HuH-7 (cell line): Measurements from ENCODE around the gene CACNA2D3.

Experiments used
- DNase-seq: peaks from one replicate; pipeline ENCODE4 v3.0.0; 2011; ENCODE audit warnings: low spot score

The CACNA2D3 gene

DNA sequence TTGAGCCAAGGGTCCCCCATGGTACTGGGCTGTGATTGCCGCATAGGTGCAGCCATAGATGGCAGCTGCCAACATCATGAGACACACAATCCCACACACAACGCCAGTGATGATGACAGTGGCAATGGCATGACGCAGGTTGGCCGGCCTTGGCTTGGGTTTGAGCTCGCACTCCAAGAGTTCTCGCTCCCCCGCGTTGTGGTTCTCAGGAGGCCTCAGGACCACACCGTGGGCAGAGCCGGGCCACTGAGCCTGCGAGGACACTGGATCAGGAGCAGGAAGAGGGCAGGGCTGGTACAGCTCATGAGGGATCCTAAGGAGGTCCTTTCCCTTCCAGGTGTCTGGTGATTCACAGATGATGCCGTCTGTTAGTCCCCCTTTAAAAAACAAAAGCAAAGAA, 796.2 kb downstream of the CACNA2D3 start:
- DNase-seq: no peak

DNA sequence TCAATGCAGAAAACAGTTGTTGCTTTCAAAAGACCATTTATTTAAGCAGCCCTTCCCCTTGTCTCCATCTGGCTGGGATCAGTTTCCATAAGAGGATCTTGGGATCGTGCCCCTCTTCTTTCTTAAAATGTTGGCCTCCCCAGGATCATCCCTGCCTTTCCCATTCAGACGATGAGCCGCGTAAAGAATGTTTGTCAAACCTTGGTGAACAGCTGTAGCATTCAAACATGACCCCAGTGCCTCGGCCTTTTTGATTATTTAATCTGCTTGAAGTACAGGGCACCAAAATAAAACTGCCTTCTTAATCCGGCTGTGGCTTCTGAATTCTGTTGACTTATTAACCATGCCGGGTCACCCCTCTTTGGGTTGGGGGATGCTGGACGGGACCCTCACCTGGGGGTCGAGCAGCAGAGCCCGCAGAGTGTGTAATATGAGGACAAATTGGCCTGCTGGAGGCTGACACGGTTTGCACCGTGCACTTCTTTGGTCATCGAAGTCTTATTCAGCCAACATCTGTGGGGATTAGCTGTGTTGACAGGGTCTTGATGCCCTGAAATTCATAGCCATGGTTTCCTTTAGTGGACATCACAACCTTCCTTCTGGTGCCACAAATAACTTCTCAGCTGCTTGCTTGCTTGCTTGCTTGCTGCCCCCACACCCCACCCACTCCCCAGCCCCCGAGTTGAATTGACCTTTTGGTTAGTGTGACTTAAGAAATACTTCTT, 805.9 kb downstream of the CACNA2D3 start, which contains the start of gene LRTM1:
Gene LRTM1 (minus strand): TSS at position 14 of the 725 bp plus-strand sequence. CDS start 148 bp downstream, outside the sequence.
- DNase-seq: no peak

DNA sequence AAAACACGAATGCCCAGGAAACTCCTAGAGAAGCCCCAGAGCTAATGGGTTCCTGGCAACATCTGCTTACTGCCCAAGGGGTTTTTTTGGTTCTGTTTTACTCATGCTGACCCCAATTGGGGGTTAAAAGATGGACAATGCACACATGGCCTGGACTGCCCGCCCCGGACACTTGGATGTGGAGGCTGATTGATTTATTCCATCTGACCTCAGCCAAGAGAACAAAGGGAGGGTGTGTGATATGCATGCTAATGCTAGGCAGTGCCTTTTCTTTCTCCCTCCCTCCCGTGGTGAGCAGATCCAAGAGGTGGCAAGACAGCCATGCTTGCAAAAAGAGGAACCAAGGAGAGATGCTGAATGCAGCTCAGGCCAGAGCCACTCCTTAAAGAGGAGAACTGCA, 808.8 kb downstream of the CACNA2D3 start:
- no peak for DNase-seq

DNA sequence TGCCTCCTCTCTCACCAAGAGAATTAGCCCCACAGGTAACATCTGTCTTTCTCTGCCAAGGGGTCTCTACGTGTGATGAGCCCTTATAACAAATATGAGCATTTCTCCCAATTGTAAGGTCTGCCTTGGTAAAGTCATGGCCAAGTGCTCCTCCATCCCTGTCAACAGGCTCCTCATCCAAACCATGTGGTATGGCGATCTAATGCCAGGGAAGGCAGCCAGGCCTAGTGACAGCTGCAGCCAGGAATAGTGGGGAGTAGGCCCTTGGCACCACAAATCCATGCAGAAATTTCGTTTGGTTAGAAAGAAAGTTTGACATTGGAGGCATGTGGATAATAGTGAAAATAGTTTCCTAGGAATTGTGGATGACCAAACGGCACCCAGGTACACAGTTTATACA, 810.3 kb downstream of the CACNA2D3 start:
- no peak for DNase-seq

DNA sequence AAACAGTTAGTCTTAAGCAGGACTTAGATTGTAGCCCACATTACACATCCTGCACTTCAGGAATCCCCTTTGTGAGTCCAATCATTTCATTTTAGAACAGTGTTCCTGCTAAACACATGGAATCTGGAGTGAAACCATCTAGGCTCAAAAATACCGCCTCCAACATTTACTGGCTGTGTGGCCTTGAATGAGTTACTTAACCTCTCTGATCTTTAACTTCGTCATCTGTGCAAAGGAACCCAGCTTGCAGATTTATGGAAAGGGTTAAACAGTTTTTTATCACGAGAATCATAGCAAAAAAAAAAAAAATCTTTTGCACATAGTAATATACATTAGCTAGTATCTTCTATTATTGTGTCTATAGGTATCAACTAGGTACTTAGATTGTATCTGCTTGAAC, 813.5 kb downstream of the CACNA2D3 start:
- no peak for DNase-seq

DNA sequence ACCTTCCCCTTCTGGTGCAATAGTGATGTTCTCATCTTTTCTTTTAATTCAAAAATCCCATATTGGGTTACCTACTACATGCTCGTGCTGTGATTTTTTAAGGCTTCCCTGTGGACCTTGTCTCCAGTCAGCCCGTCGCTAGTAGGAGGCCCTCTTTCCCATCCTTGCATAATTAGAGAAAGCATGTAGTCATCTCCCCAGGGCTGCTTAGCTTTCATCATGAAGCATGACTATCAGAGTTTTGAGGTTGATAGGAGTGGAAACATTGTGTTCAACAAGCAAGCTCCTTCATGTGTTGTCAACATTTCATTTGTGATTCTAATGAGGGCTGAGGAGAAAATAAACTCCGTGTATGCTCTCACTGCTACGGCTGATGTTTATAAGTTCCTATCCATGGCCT, 814.2 kb downstream of the CACNA2D3 start:
- DNase-seq: no peak

DNA sequence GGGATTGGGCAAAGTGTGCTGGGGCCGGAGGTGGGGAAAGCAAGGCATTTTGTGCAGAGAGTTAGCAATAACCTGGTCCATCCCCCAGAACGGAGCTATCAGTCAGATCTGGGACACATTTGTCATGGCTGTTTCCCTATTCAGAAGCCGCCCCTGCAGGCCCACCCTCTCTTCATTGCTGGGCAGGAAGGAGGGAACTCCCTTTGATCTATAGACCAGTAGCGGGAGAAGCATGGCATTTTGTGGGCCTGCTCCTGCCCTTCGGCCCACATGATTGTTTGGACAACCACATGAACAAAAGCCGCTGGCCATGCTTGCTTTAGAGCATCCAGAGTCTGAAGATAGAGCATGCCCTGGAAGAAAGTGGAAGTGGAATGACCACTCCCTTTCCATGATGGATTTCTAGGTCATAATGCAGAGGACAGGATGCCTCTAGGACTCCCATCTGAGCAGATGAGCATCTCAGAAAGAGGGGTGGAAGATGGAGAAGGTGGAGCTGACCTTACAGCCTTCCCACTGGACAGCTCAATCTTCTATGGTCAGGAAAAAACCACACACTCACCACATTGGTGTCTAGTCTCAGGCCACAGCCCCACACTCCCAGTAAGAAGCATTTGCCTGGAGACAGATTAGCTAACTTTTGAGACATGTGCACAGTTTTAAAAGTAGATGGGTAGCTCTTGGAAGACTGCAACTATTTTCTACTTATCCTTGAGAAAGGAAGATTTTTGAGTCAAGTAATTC, 817.4 kb downstream of the CACNA2D3 start:
- no peak for DNase-seq

DNA sequence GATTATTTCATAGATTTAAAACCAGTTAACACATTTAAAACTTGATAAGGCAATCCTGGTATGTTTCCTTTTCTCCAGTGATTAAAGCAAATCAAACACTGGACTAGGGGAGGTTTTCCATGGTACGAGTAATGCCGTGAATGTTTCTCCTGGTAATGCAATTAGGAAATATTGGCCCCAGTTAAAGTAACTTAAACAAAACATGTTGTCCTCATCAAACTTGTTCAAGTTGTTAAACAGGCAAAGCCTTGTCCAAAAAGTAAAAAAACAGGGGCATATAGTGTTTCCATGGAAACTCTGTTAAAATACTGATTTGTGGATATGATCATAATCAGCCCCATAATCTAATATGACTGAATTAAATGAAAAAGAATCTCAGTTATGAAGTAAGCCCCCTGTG, 818.6 kb downstream of the CACNA2D3 start:
- no peak for DNase-seq

DNA sequence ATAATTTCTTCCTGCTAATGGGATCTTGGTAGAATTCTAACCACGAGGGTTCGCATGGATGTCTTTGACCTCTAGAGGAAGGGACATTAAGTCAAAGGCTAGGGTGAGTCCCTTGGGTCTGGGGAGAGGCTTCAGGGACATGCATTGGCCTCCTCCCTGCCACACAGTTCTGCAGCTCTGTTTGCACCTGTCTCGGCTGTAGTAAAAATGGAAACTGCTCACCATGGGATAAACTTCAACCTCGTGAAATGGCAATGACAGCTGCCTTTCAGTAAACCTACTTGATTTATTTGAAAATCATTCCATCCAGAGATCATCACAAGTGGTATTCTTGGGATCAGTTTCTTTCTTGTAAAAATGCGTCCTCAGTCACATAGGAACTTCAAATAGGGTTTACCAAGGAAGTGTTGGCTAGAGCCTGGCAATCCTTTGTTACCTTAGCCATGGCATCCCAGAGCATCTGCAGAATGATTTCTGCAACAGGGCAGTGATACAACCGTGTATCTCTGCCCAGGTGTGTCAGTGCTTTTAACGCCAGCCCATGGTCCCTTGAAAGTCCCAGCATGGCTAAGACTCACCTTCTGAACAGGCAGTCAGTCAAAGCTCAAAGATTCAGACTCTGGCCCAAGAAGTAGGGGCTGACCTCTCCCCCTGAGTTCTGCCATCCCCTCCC, 819.5 kb downstream of the CACNA2D3 start:
- no peak for DNase-seq

DNA sequence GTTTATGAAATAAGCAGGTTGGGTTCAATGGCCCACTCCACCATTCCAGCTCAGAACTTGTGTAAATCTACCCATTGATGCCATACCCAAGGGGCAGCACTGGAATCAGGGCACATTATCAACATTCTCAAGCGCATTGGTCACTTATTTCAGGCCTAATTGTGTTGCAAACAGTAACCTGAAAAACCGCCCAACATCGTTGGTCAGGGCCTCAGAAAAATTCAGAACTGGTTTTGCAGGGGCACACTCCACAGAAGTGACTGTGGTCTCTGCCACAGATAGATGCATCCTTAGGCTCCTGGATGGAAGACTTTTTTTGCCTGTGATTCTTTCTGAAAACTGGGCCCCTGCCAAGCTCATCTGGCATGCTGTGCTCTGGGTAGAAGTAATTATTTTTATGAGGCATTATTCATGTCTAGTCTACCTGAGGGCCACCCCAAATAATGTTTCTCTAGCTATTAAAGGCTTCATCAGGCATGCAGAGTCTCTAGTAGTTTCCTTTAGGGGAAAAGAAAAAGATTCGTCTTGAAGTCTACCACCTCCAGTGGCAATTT, 827.2 kb downstream of the CACNA2D3 start:
- no peak for DNase-seq

DNA sequence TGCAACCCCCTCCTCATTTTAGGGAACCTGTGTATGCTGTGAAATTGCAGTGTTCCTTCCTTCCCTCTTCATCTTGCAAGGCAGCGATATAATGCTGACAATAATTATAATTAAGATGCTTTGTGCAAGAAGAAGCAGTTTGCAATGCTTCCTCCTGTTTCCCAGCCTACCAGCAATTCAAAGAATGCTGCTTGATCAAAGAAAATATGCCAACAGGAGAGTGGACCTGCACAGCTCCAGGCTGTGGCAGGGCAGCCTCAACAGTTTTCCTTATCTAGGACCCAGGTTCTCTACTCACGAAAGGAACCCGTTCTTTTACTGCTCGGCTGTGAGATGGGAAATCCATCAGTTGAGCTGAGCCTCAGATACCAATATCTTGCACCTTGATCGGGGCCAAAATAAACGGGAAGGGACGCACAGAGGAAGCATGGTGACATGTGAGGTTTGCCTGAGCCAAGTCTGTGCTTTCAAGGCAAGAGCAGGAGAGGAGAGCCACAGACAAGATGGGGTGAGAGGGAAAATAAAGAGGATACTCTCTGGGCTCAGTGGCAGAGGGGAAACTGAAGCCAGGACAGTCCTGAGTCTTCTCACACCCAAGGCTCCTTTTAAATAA, 828.1 kb downstream of the CACNA2D3 start:
- DNase-seq: no peak

DNA sequence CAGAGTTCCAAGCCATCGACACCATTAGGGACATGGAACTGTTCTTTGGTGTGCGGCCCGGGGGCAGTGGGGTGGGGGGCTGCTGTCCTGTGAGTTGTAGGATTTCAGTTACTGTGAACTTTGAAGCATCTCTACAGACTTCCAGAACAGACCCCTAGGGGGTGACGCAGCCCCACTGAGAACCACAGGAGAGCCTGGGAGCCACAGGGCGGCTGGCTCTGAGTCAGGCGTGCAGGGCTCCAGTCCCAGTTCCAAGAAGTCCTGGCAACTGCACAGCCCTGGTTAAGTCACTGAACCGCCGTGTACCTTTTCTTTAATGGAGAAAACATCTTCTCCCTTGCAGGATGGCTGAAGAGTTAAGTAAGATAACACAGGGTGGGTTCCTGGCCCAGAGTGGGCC, 829.1 kb downstream of the CACNA2D3 start:
- DNase-seq: peak; percentile 4

DNA sequence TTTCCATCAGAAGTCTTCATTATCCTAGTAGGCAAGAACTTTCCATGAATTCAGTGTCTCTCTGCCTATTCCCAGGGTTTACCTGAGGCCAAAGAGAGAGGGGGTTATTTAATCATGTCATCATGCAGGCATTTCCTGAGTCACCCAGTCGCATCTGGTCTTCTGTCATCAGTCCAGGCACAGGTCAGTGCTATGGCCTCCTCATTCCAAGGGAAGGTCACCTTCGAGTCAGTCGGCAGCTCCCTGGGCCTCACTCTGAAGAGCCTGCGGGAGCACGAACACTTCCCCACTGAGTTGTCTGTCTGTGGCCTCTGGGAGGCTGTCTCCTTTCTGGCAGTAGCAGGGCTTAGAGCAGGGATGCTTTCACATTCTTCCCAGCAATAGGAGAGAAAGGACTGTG, 831.7 kb downstream of the CACNA2D3 start:
- no peak for DNase-seq

DNA sequence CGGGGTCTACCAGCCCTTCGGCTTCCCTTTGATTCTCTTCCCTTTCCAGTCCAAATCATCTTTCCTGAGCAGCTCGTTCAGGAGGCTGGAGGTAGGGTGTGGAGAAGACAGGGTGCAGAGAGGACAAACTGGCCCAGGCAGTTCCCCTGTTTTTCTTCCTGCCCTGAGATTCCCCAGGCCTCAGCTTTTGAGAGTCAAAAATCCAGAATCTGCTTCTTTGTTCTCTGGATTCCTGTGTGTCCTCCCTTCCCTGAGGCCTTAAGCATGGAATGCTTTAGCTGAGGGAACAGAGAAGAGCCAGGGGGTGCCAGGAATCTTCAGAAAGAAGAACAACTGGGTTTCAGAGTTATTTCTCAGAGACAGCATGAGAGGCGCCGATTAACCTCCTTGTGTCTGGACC, 832.2 kb downstream of the CACNA2D3 start:
- no peak for DNase-seq

DNA sequence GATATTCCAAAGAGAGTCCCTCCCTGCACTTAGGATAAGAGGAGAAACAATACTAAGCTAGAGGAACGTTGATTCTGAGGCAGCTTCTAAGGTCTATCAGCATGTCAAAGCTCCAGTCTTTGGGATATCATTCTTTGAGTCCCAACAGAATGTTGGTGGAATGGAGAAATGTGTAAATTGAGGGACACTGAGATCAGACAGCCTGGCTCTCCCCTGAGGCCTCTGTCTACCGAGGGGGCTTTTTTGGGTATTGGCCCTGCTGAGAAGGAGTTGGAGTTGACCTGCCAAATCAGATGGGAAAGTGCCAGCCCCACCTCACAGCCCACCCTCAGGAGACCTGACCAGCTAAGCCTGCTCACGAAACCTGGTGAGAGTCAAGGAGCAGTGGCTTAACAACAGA, 833.1 kb downstream of the CACNA2D3 start:
- no peak for DNase-seq

DNA sequence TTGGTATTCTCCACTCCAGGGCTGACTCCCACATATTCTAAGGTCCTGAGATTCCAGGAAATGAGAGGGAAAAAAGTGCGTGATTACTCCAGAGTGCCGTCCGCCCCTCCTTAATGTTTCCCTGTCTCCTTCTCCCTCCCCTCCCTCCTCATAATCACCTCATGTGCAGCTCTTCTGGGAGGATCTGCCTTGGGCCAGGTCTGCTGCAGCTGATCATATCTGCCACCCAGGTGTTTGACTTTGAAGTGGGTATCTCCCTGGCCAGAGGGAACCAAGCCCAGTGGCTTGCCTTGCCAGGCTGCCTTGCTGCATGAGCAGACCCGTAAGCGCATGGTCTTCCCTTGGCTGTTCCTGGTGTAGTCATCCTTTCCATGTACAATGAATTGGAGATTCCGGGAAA, 833.6 kb downstream of the CACNA2D3 start:
- no peak for DNase-seq

DNA sequence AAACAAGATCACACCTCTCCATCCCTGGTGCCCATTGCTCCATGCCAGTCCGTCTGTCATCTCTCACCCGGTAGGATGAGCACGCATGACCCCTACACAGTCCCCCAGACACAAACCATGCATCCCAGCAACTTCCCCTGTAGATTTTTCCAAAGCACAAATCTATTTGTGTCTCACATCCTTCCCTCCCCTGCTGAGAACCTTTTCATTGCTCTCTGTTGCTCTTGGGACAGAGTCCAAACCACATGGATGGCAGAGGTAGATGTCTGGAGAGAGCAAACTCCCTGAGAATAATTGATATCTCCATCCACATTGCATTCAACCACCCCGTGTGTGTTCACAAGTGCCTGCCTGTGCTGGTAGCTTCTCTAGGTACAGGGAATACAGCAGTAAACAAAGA, 835.4 kb downstream of the CACNA2D3 start:
- no peak for DNase-seq

DNA sequence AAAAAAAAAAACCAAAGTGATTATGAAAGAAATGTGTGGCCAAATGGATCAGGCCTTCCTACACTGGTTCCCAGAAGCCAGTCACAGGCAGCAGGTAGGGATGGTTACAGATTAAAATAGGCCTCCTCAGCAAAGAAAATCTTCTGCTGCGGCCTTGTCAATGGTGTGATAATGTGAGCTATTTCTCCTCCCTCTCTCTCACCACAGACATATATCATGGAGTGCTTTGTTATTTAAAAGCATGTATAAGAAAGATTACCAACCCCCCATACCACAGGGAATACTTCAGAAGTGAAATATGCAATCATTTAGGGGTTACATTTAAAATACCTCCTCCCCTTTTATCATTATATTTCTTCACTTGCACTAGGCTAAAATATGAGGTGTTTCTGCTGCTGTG, 837.7 kb downstream of the CACNA2D3 start:
- no peak for DNase-seq

DNA sequence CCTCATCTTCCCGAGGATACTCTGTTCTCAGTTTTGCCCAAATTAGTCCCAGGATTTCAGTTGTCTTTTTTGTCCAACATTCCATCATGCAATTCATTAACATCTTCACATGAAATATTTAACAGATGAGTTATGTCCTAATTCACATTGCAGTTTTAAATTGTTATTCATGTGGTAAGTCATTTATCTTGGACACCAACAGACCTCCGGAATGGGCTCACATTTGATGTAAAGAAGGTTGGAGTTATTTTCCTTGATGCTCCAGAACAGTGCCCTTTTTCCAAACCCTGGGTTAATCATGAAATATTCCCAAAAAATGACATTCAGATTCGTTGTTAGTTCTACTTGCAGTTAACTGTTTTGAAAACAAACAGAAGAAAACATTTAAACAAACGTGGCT, 838.3 kb downstream of the CACNA2D3 start:
- no peak for DNase-seq

DNA sequence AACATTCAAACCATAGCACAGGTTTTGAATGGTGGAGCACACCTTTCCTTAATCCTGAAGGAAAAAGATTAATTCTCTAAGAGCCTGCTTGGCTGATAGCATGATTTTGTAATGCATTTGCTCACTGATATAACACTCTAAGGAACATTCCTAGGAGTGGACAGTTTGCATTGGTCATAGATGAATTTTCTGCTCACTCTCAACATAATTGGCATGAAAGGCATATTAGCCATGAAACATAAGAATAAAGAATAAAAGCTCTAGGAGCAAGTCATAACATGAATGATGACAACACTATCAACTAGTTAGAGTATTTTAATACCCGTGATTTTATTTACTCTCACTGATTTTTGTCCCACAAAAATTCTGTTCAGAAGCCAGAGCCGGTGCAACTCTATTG, 839.8 kb downstream of the CACNA2D3 start:
- no peak for DNase-seq

DNA sequence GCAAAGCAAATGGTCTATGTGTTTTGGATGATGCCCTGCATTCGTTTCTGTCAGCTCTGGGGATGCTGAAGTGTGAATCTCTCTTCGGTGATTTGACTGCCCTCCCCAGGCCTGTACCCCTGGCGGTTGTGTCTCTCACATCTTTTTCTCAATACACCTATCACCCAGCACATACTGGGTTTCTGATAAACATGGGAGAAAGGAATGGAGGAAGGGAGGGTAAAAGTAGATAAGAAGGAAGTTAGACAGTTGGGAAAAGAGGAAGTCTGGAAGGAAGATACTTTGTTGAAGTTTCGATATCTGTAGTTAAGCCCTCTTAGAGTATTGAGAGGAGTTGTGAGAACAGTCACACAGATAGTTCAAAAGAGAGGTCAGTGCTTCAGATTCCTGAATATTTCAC, 841.3 kb downstream of the CACNA2D3 start:
- DNase-seq: no peak

DNA sequence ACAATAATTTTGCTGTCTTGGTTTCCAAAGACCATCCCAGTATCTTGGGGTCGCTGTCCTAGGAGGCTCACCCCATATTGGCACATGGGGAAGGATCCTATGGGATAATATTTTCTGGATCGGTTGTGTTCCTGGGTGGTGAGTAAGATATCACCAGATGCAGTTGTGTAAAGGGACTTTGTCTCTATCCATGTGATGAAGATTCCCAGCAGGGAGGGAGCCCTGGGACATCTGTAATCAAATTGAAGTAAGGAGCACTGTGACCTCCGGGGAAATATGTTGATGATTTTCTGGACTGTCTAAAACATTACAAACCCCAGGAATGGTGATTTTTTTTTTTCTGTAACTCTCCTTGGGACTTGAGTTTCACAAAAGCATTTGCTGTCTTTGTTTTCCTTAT, 841.7 kb downstream of the CACNA2D3 start:
- no peak for DNase-seq
